DOHH2 (cell line): ENCODE results near the gene B3GNT3.

Experiments used
- CTCF ChIP-seq: fragments of 200-600 bp; sonication (generic); IDR thresholded peaks from one replicate; pipeline ENCODE4 v1.5.1; 2014; ENCODE audit warnings: antibody characterized with exemption, mild to moderate bottlenecking, low read depth, low read length; ENCODE audit not compliant: poor library complexity, severe bottlenecking
- EZH2phosphoT487 ChIP-seq: fragments of 200-600 bp; sonication (generic); IDR thresholded peaks from 2 replicates; pipeline ENCODE4 v1.6.1; 2017; ENCODE audit warnings: borderline replicate concordance, mild to moderate bottlenecking, antibody characterized with exemption, low read length, moderate library complexity, mixed read lengths

GRCh38 chr19:17755443-17755890 lies 39.5 kb upstream of the B3GNT3 start:
- TF ChIP-seq CTCF (no peak), EZH2phosphoT487 (no peak)
